BJ (cell line): ENCODE results near the gene DOCK10. TPM values are rescaled to one million over a fixed set of nuclear protein-coding genes. Genes with fewer than 3 reads are reported as not detected.

Experiments used
- CTCF ChIA-PET: fragments of 350-600 bp; formaldehyde crosslinking; extraction: SDS; loops from one replicate; lab custom pipeline; 2021; ENCODE audit warnings: antibody characterized with exemption, inconsistent platforms; lab: Yijun Ruan, JAX
- POLR2A ChIA-PET: fragments of 300-600 bp; sonication (Branson Sonifier 250); formaldehyde crosslinking; extraction: SDS; loops from one replicate; lab custom pipeline; 2021; ENCODE audit warnings: antibody characterized with exemption; lab: Charles Lee
- DNase-seq: peaks from one replicate; pipeline ENCODE4 v3.0.0-alpha.2; 2011; ENCODE audit warnings: low read depth
- H3K27me3 ChIP-seq: 2 replicates; pipeline ENCODE4 v1.6.0; 2011; ENCODE audit warnings: low read length; ENCODE audit not compliant: control insufficient read depth, insufficient read depth
- H3K36me3 ChIP-seq: 2 replicates; pipeline ENCODE4 v1.5.1; 2011; ENCODE audit warnings: low read length; ENCODE audit not compliant: control insufficient read depth, insufficient read depth
- H3K4me3 ChIP-seq: 2 replicates; pipeline ENCODE4 v1.5.1; 2011; ENCODE audit warnings: low read depth, mild to moderate bottlenecking, control low read depth, low read length
- CTCF ChIP-seq: IDR thresholded peaks from 2 replicates; pipeline ENCODE4 v1.5.1; 2011; ENCODE audit warnings: low read depth, mild to moderate bottlenecking, control low read depth, inconsistent platforms, low read length, moderate library complexity; ENCODE audit not compliant: insufficient read depth
- polyA plus RNA-seq: library from polyadenylated mRNA; depleted of rRNA; stranded (reverse); fragments of >200 nt; gene quantifications from 2 replicates; pipeline ENCODE4 v1.2.3, GENCODE V29; 2011

Gene DOCK10
- polyA plus RNA-seq, 1 experiment = 62.7 TPM

DNA sequence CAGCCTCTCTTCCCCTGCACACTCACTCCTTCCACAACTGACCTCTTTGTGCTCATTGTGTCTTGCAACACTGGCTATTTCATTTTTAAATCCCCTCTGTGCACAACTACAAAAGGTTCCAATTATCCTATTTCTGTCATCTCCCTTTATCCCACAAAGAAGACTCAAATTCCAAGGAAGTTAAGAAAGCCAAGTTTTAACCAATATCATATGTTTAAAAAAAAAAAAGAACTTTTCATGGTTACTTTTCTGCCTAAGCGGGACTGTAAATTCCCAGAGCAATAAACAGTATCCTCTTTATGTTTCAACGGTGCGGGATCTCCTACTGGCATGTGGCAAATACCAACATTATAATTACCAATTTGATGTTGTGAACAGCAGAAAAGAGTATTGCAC is 83.8 kb downstream of the DOCK10 start:
- TF ChIP-seq CTCF = no peak
- peak; percentile 76 for DNase-seq
- CTCF ChIA-PET = interaction anchor here (1.1 kb wide), 1 partner anchor 40 kb away, joined by 3 read pairs; no protein-coding TSS in a partner anchor
- POLR2A ChIA-PET = no interaction called here
- Histone ChIP-seq H3K27me3 (no peaks in the 10 kb centered on the region), H3K36me3 (no peaks in the 10 kb centered on the region), H3K4me3 (no peak overlapping the region)

DNA sequence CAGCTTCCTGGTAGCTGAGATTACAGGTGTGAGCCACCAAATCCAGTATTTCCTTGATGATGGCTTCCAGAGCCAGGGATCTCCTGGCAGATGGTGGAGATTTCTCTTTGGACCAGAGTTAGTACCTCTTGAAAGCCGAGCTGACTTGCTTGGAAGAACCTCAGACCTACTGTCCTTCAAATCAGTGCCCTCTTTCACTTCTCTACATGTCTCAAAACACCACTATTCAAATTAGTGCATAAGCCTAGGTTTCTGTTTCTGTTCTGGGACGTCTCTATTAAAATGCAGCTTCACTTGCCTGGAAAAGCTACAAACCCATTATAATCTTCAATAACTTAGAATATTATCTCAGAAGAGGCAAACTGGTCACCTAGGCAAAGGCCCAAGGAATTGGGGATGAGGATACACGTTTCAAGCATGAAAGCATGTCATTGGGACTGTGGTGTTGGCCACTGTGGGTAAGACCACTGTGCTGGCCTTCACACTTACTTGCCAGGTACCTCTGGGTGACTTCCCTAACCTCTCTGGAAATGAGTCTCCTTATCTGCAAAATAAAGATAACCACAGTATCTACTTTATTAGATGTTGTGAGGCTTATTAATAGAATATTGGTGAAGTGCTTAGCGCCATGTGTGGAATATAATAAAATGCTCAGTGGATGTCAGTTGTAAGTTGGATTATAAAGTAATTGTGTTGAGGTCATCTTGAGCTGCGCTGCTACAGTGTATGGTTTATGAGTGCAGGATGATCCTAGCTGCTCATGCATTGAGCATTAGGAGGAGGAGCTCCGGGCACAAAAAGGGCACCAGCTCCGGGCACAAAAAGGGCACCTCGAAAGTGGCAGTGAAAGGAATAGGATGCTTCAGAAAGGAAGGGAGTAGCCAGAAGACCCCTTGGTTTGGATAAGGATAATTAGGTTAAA is 84.5 kb downstream of the DOCK10 start:
- Histone ChIP-seq H3K27me3 (no peaks in the 10 kb centered on the region), H3K36me3 (no peaks in the 10 kb centered on the region), H3K4me3 (no peak overlapping the region)
- no peak for DNase-seq
- POLR2A ChIA-PET = no interaction called here
- CTCF ChIA-PET = interaction anchor here (1.1 kb wide), 1 partner anchor 41 kb away, joined by 3 read pairs; no protein-coding TSS in a partner anchor
- no peak for TF ChIP-seq CTCF

- POLR2A ChIA-PET = no interaction called here
- DNase-seq = no peak
- CTCF ChIA-PET = interaction anchor here (1.5 kb wide), 1 partner anchor 13 kb away, joined by 5 read pairs; no protein-coding TSS in a partner anchor
- Histone ChIP-seq H3K36me3 (no peaks in the 10 kb centered on the region), H3K4me3 (no peak overlapping the region), H3K27me3 (no peaks in the 10 kb centered on the region)
- TF ChIP-seq CTCF = no peak
These were observed 85.6 kb downstream of the DOCK10 start for GRCh38 chr2:224956706-224957105.

GRCh38 chr2:224954980-224955379 is 87.3 kb downstream of the DOCK10 start:
- DNase-seq = no peak
- Histone ChIP-seq H3K4me3 (no peak overlapping the region), H3K27me3 (no peaks in the 10 kb centered on the region), H3K36me3 (no peaks in the 10 kb centered on the region)
- ChIA-PET POLR2A (no interaction called here), CTCF (no interaction called here)
- TF ChIP-seq CTCF = no peak

GRCh38 chr2:224952936-224953657 is 89.2 kb downstream of the DOCK10 start:
- TF ChIP-seq CTCF = no peak
- ChIA-PET CTCF (interaction anchor here (0.7 kb wide), 1 partner anchor 12 kb away, joined by 3 read pairs; no protein-coding TSS in a partner anchor), POLR2A (no interaction called here)
- no peak for DNase-seq
- Histone ChIP-seq H3K4me3 (no peak overlapping the region), H3K36me3 (no peaks in the 10 kb centered on the region), H3K27me3 (no peaks in the 10 kb centered on the region)
